Measurements from ENCODE around the gene TET1. TPM values are rescaled to one million over a fixed set of nuclear protein-coding genes. Genes with fewer than 3 reads are reported as not detected.

The TET1 gene
- 7.3 and 10.6 TPM in 2 replicates for total RNA-seq (2016; rRNA removed; fragmentation: Illumina TruSeq; extraction: Trizol)
- total RNA-seq (2016; cell fraction: cytosol; rRNA removed; fragmentation: Illumina TruSeq; extraction: Trizol; ENCODE audit: low read depth), result 3.8 and 4.4 TPM in 2 replicates
- 7.1 and 9.6 TPM in 2 replicates for total RNA-seq (2016; cell fraction: insoluble cytoplasmic fraction; rRNA removed; fragmentation: Illumina TruSeq; extraction: Trizol)
- 8.1 and 9.5 TPM in 2 replicates for total RNA-seq (2016; cell fraction: membrane; rRNA removed; fragmentation: Illumina TruSeq; extraction: Trizol)
- 9.9 and 12.1 TPM in 2 replicates for total RNA-seq (2016; cell fraction: nucleus; rRNA removed; fragmentation: Illumina TruSeq; extraction: Trizol)
- polyA plus RNA-seq (2011; rRNA removed), result 4.7 and 6.9 TPM in 2 replicates
- polyA plus RNA-seq (2011; cell fraction: cytosol; rRNA removed), result 2.9 and 3.5 TPM in 2 replicates
- 4.1 and 4.6 TPM in 2 replicates for polyA plus RNA-seq (2011; cell fraction: nucleus; rRNA removed)
- polyA plus RNA-seq (2012), result 4.5 and 7.0 TPM in 2 replicates
- polyA plus RNA-seq (2016; cell fraction: cytosol; fragmentation: Illumina TruSeq; extraction: Trizol; ENCODE audit: low read depth), result 0.29 and 0.33 TPM in 2 replicates
- 6.2 and 6.4 TPM in 2 replicates for polyA plus RNA-seq (2016; cell fraction: insoluble cytoplasmic fraction; fragmentation: Illumina TruSeq; extraction: Trizol; ENCODE audit: low read depth)
- polyA plus RNA-seq (2016; cell fraction: membrane; fragmentation: Illumina TruSeq; extraction: Trizol; ENCODE audit: low read depth), result 1.1 and 1.2 TPM in 2 replicates
- polyA plus RNA-seq (2016; cell fraction: nucleus; fragmentation: Illumina TruSeq; extraction: Trizol; ENCODE audit: insufficient read depth, low read depth), result 5.5 and 5.9 TPM in 2 replicates
- polyA minus RNA-seq (2011; rRNA and poly(A)+ RNA removed; ENCODE audit: low replicate concordance), result 0.07 and 21.8 TPM in 2 replicates
- polyA minus RNA-seq (2011; cell fraction: cytosol; rRNA and poly(A)+ RNA removed), result 18.3 and 21.8 TPM in 2 replicates
- polyA minus RNA-seq (2011; cell fraction: nucleus; rRNA and poly(A)+ RNA removed), result 44.1 and 46.4 TPM in 2 replicates
- Bru-seq, nascent RNA, result percentile 66 among the genes with signal in this experiment
- percentile 67 among the genes with signal in this experiment for BruChase-seq, experiment 1, labeled RNA remaining after a 6-hour chase
- percentile 68 among the genes with signal in this experiment for BruChase-seq, experiment 2, labeled RNA remaining after a 2-hour chase
- long read RNA-seq, experiment 1, partial matches to known transcripts, result 5 of 5 reads
- long read RNA-seq, experiment 1, other reads (novel, unspliced or antisense), result 0 of 5 reads
- long read RNA-seq, experiment 2, partial matches to known transcripts, result 0 of 4 reads
- long read RNA-seq, experiment 2, other reads (novel, unspliced or antisense), result 4 of 4 reads

GRCh38 chr10:68560186-68560942, at the start of gene TET1:
Gene TET1, plus strand, starts transcription at chr10:68560337. Its CDS starts 12,002 bp downstream, at chr10:68572339.
- Histone ChIP-seq H3K4me1 (ENCODE audit: insufficient read depth, low read length) (peaks cover 60% of the 10 kb centered on the region), H3K4me2 (ENCODE audit: low read depth, low read length) (peak within 1 kb of the TSS; percentile 91), H4K20me1 (ENCODE audit: insufficient read depth, low read length) (peaks cover 5% of the 10 kb centered on the region), H3K27ac (ENCODE audit: extremely low read length, insufficient read depth, low read length) (peak within 1 kb of the TSS; percentile 78), H3K79me2 (ENCODE audit: insufficient read depth, low read length) (peaks cover 42% of the 10 kb centered on the region), H2AFZ (ENCODE audit: low read length) (peak within 1 kb of the TSS; percentile 76), H3K36me3 (replicated peaks in 1 of 2; ENCODE audit: control insufficient read depth in 1 of 2, insufficient read depth in 2 of 2, low read length in 2 of 2) (no peaks in the 10 kb centered on the region; a peak in 1 of 5 replicates), H3K4me3 (replicated peaks in 1 of 3; ENCODE audit: insufficient read depth in 1 of 3, low read depth in 2 of 3, low read length in 3 of 3) (peak within 1 kb of the TSS; percentile 91 to 99 (median 95)), H3K27me3 (ENCODE audit: control insufficient read depth in 1 of 2, insufficient read depth in 2 of 2, low read length in 2 of 2) (no peaks in the 10 kb centered on the region), H3K9me3 (ENCODE audit: low read length) (no peaks in the 10 kb centered on the region), H3K9ac (ENCODE audit: insufficient read depth, low read depth, low read length) (peak within 1 kb of the TSS; percentile 82)
- ChIA-PET POLR2A (interaction anchor here (0.7 to 3.7 kb wide), 5 partner anchors 10 to 50 kb away, joined by 3 to 93 read pairs (median 3); no protein-coding TSS in a partner anchor), CTCF (ENCODE audit: low intra/inter-chr PET ratio, low total read pairs) (no interaction called here)
- WGBS (ENCODE audit: low lambda C conversion rate), result 2% methylated on average over 19 of the region's 66 CpGs
- peak; percentile 64 for DNase-seq (ENCODE audit: low spot score)
- in situ Hi-C loops (cut with HindIII; ENCODE audit: extremely low pct_ligation_motif_present, low pct_unique_long_range_greater_than_20kb), result loop anchor here (5.0 kb wide), 1 partner anchor 42 kb away; no protein-coding TSS in a partner anchor
- no TSS peak for BruUV-seq (replicated peaks)
- intact Hi-C loops (cut with micrococcal nuclease; ENCODE audit: unreplicated experiment), result loop anchor here (1.0 to 5.0 kb wide), 3 partner anchors 33 to 88 kb away; partner anchors contain the start of genes DNA2 and SLC25A16
- FAIRE-seq, result peak; percentile 26
- ATAC-seq, result peak; percentile 88
- TF ChIP-seq MTF1 (CRISPR knock-in tag; IDR thresholded peaks at IDR 0.05), result 0 out of 2 replicates have a peak, but pooled peaks have one; percentile 23
- peak; percentile 72 for TF ChIP-seq DRAP1 (CRISPR knock-in tag; IDR thresholded peaks at IDR 0.05)
- no peak for TF ChIP-seq NKX3-1 (CRISPR knock-in tag; IDR thresholded peaks at IDR 0.05)
- peak; percentile 92; the same call in 1 of the 2 replicates for TF ChIP-seq ZNF83 (CRISPR knock-in tag; IDR thresholded peaks at IDR 0.05; ENCODE audit: borderline replicate concordance)
- no peak for TF ChIP-seq CREM (IDR thresholded peaks at IDR 0.05)
- TF ChIP-seq CREM (CRISPR knock-in tag; IDR thresholded peaks at IDR 0.05), result no peak
- TF ChIP-seq HNF4G (IDR thresholded peaks at IDR 0.05; ENCODE audit: borderline replicate concordance, low read depth, low read length), result peak; percentile 28; the same call in 1 of the 2 replicates
- TF ChIP-seq HNF4G (CRISPR knock-in tag; IDR thresholded peaks at IDR 0.05; ENCODE audit: borderline replicate concordance, low read depth), result 0 out of 2 replicates have a peak, but pooled peaks have one; percentile 25
- no peak for TF ChIP-seq PCBP2 (optimal IDR thresholded peaks at IDR 0.05; ENCODE audit: low read depth, low read length, poor library complexity, severe bottlenecking)
- TF ChIP-seq PAF1 (CRISPR knock-in tag; IDR thresholded peaks at IDR 0.05), result no peak
- peak; percentile 96 for TF ChIP-seq SRSF1 (optimal IDR thresholded peaks at IDR 0.05; ENCODE audit: low read depth, low read length)
- TF ChIP-seq FOXM1 (CRISPR knock-in tag; IDR thresholded peaks at IDR 0.05), result no peak
- no peak for TF ChIP-seq TIGD3 (CRISPR knock-in tag; IDR thresholded peaks at IDR 0.05; ENCODE audit: borderline replicate concordance)
- TF ChIP-seq DDIT3 (CRISPR knock-in tag; IDR thresholded peaks at IDR 0.05), result no peak
- no peak for TF ChIP-seq ZBTB14 (CRISPR knock-in tag; IDR thresholded peaks at IDR 0.05)

Measured in HepG2 (cell line).